Ishikawa (cell line): Measurements from ENCODE around the gene BCAR1.

Experiments used
- CEBPB ChIP-seq: IDR thresholded peaks from 2 replicates; pipeline ENCODE4 v1.6.1; 2012
- CREB1 ChIP-seq: IDR thresholded peaks from 2 replicates; pipeline ENCODE4 v1.6.1; 2012; ENCODE audit warnings: low read depth
- EGR1 ChIP-seq: IDR thresholded peaks from 2 replicates; pipeline ENCODE4 v1.6.1; 2012
- EP300 ChIP-seq: IDR thresholded peaks from 2 replicates; pipeline ENCODE4 v1.6.1; 2012; ENCODE audit warnings: borderline replicate concordance
- FOXM1 ChIP-seq: IDR thresholded peaks from 2 replicates; pipeline ENCODE4 v1.6.1; 2012; ENCODE audit warnings: low read depth, borderline replicate concordance
- MAX ChIP-seq: IDR thresholded peaks from 2 replicates; pipeline ENCODE4 v1.6.1; 2012
- NFIC ChIP-seq: IDR thresholded peaks from 2 replicates; pipeline ENCODE4 v1.6.1; 2012
- RAD21 ChIP-seq: IDR thresholded peaks from 2 replicates; pipeline ENCODE4 v1.6.1; 2012; ENCODE audit warnings: low read depth
- REST ChIP-seq: IDR thresholded peaks from 2 replicates; pipeline ENCODE4 v1.6.1; 2012; ENCODE audit warnings: low read depth, mild to moderate bottlenecking
- TAF1 ChIP-seq: IDR thresholded peaks from 2 replicates; pipeline ENCODE4 v1.6.1; 2012; ENCODE audit warnings: low read depth, mild to moderate bottlenecking
- TCF12 ChIP-seq: IDR thresholded peaks from 2 replicates; pipeline ENCODE4 v1.6.1; 2012; ENCODE audit warnings: low read depth
- TEAD4 ChIP-seq: IDR thresholded peaks from 2 replicates; pipeline ENCODE4 v1.6.1; 2012
- USF1 ChIP-seq: IDR thresholded peaks from 2 replicates; pipeline ENCODE4 v1.6.1; 2012
- YY1 ChIP-seq: IDR thresholded peaks from 2 replicates; pipeline ENCODE4 v1.6.1; 2012; ENCODE audit warnings: low read depth
- ZBTB7A ChIP-seq: IDR thresholded peaks from 2 replicates; pipeline ENCODE4 v1.6.1; 2012; ENCODE audit warnings: low read depth

The BCAR1 gene

GRCh38 chr16:75217389-75217851 lies 34.0 kb downstream of the BCAR1 start:
- no peak for TF ChIP-seq YY1
- no peak for TF ChIP-seq EP300
- no peak for TF ChIP-seq EGR1
- TF ChIP-seq CREB1 = no peak
- no peak for TF ChIP-seq CEBPB
- no peak for TF ChIP-seq FOXM1
- TF ChIP-seq TCF12 = no peak
- no peak for TF ChIP-seq REST
- TF ChIP-seq TEAD4 = no peak
- TF ChIP-seq RAD21 = no peak
- no peak for TF ChIP-seq NFIC
- TF ChIP-seq TAF1 = no peak
- TF ChIP-seq MAX = no peak
- TF ChIP-seq USF1 = no peak
- no peak for TF ChIP-seq ZBTB7A

GRCh38 chr16:75216576-75216975 lies 34.8 kb downstream of the BCAR1 start:
- TF ChIP-seq TCF12 (no peak), YY1 (no peak), CEBPB (no peak), TAF1 (no peak), ZBTB7A (no peak), RAD21 (no peak)

GRCh38 chr16:75216127-75216526 lies 35.3 kb downstream of the BCAR1 start:
- TF ChIP-seq FOXM1 (no peak), MAX (no peak), CEBPB (no peak), TCF12 (no peak), EP300 (no peak), YY1 (no peak), TEAD4 (no peak), REST (no peak), TAF1 (no peak), NFIC (no peak), USF1 (no peak), CREB1 (no peak), ZBTB7A (no peak), EGR1 (no peak), RAD21 (no peak)

GRCh38 chr16:75209944-75210343 lies 41.5 kb downstream of the BCAR1 start:
- TF ChIP-seq ZBTB7A (no peak), TCF12 (no peak), RAD21 (no peak)

- TF ChIP-seq NFIC = no peak
- TF ChIP-seq ZBTB7A = no peak
- no peak for TF ChIP-seq YY1
- TF ChIP-seq USF1 = no peak
- TF ChIP-seq REST = no peak
- TF ChIP-seq EGR1 = no peak
- no peak for TF ChIP-seq CREB1
- TF ChIP-seq FOXM1 = no peak
- TF ChIP-seq CEBPB = no peak
- TF ChIP-seq TEAD4 = no peak
- TF ChIP-seq TCF12 = no peak
- TF ChIP-seq EP300 = no peak
These were observed 42.4 kb downstream of the BCAR1 start for GRCh38 chr16:75208861-75209505.
